HepG2 (cell line): ENCODE measurements around the gene SOST. TPM values are rescaled to one million over a fixed set of nuclear protein-coding genes. Genes with fewer than 3 reads are reported as not detected.

ENCODE experiments used
- CAMTA2 ChIP-seq: sonication (generic); formaldehyde crosslinking; IDR thresholded peaks from 2 replicates; pipeline ENCODE4 v1.4.0; 2020; ENCODE audit warnings: mild to moderate bottlenecking, missing genetic modification reagents, borderline replicate concordance
- HIVEP1 ChIP-seq: sonication (generic); formaldehyde crosslinking; IDR thresholded peaks from 2 replicates; pipeline ENCODE4 v1.4.0; 2020; ENCODE audit warnings: mild to moderate bottlenecking, missing genetic modification reagents
- KAT8 ChIP-seq: IDR thresholded peaks from 2 replicates; pipeline ENCODE4 v1.6.1; 2016; ENCODE audit warnings: missing genetic modification reagents, missing compliant biosample characterization
- KLF12 ChIP-seq: sonication (generic); formaldehyde crosslinking; IDR thresholded peaks from 2 replicates; pipeline ENCODE4 v1.4.0; 2020; ENCODE audit warnings: missing genetic modification reagents, borderline replicate concordance
- MZF1 ChIP-seq: sonication (generic); formaldehyde crosslinking; IDR thresholded peaks from 2 replicates; pipeline ENCODE4 v1.8.1; 2023; ENCODE audit warnings: mild to moderate bottlenecking, missing genetic modification reagents, borderline replicate concordance
- NKX3-1 ChIP-seq: sonication (generic); formaldehyde crosslinking; IDR thresholded peaks from 2 replicates; pipeline ENCODE4 v1.5.0; 2020; ENCODE audit warnings: missing genetic modification reagents
- POLR2AphosphoS5 ChIP-seq: IDR thresholded peaks from 2 replicates; pipeline ENCODE4 v1.6.1; 2012; ENCODE audit warnings: low read depth, low read length
- RAD51 ChIP-seq: fragments of 450-650 bp; IDR thresholded peaks from 2 replicates; pipeline ENCODE4 v1.6.1; 2016; ENCODE audit warnings: borderline replicate concordance
- RBM22 ChIP-seq: fragments of 200-400 bp; formaldehyde crosslinking; optimal IDR thresholded peaks from 2 replicates; pipeline ENCODE3; 2017; ENCODE audit warnings: mild to moderate bottlenecking, low read length, moderate library complexity
- SMC3 ChIP-seq: IDR thresholded peaks from 2 replicates; pipeline ENCODE4 v1.6.1; 2011; ENCODE audit warnings: low read length, improper control_type of control experiment
- TCF7 ChIP-seq: sonication (generic); IDR thresholded peaks from 2 replicates; pipeline ENCODE4 v1.6.1; 2016; ENCODE audit warnings: antibody characterized with exemption, low read depth
- TGIF2 ChIP-seq: IDR thresholded peaks from 2 replicates; pipeline ENCODE4 v1.6.1; 2016; ENCODE audit warnings: control low read depth, missing compliant biosample characterization
- TSC22D2 ChIP-seq: sonication (generic); formaldehyde crosslinking; IDR thresholded peaks from 2 replicates; pipeline ENCODE4 v1.5.1; 2020; ENCODE audit warnings: missing genetic modification reagents, mild to moderate bottlenecking, borderline replicate concordance
- ZBTB7B ChIP-seq: sonication (generic); formaldehyde crosslinking; IDR thresholded peaks from 2 replicates; pipeline ENCODE4 v1.4.0; 2020; ENCODE audit warnings: missing genetic modification reagents
- ZFAT ChIP-seq: sonication (generic); formaldehyde crosslinking; conservative IDR thresholded peaks from 2 replicates; pipeline ENCODE4 v1.8.1; 2023; ENCODE audit warnings: missing genetic modification reagents, inconsistent platforms
- ZNF10 ChIP-seq: sonication (generic); formaldehyde crosslinking; IDR thresholded peaks from 2 replicates; pipeline ENCODE4 v1.4.0; 2020; ENCODE audit warnings: mild to moderate bottlenecking, low read depth, missing genetic modification reagents, borderline replicate concordance
- ZNF335 ChIP-seq: sonication (generic); formaldehyde crosslinking; IDR thresholded peaks from 2 replicates; pipeline ENCODE4 v1.4.0; 2020; ENCODE audit warnings: missing genetic modification reagents
- ZNF441 ChIP-seq: sonication (generic); formaldehyde crosslinking; IDR thresholded peaks from 2 replicates; pipeline ENCODE4 v1.7.0; 2021; ENCODE audit warnings: missing genetic modification reagents, borderline replicate concordance
- ZNF510 ChIP-seq: sonication (generic); formaldehyde crosslinking; IDR thresholded peaks from 2 replicates; pipeline ENCODE4 v1.4.0; 2020; ENCODE audit warnings: low read depth, mild to moderate bottlenecking, missing genetic modification reagents
- ZNF780A ChIP-seq: sonication (generic); formaldehyde crosslinking; IDR thresholded peaks from 2 replicates; pipeline ENCODE4 v1.8.0; 2022; ENCODE audit warnings: mild to moderate bottlenecking, missing genetic modification reagents, moderate library complexity
- ZNF782 ChIP-seq: sonication (generic); formaldehyde crosslinking; IDR thresholded peaks from 2 replicates; pipeline ENCODE4 v1.4.0; 2020; ENCODE audit warnings: missing genetic modification reagents, mild to moderate bottlenecking, borderline replicate concordance
- ZNF788 ChIP-seq: sonication (generic); formaldehyde crosslinking; IDR thresholded peaks from 2 replicates; pipeline ENCODE4 v1.5.0; 2020; ENCODE audit warnings: mild to moderate bottlenecking, missing genetic modification reagents, borderline replicate concordance
- polyA plus RNA-seq, 8 experiments: library from polyadenylated mRNA; depleted of rRNA in 3 of 8; stranded (reverse) in 7 of 8; unstranded in 1 of 8; fragments of >200 nt; fragmentation: Illumina TruSeq in 4 of 8; extraction: Trizol in 4 of 8; gene quantifications; 2 replicates each; pipeline versions ENCODE4 v1.2.1 to v1.2.3, GENCODE V29; 2011 to 2016; ENCODE audit warnings: low read depth in 4 of 8, missing spikeins in 1 of 8, mixed read lengths in 1 of 8; ENCODE audit not compliant: insufficient read depth in 1 of 8
- total RNA-seq, 5 experiments: library from RNA; depleted of rRNA; stranded (reverse); fragments of >200 nt; fragmentation: Illumina TruSeq; extraction: Trizol; gene quantifications; 2 replicates each; pipeline ENCODE4 v1.2.3, GENCODE V29; 2016; ENCODE audit warnings: low read depth in 1 of 5
- TF ChIP-seq, protein P1 (sequence below): sonication (generic); formaldehyde crosslinking; IDR thresholded peaks from 2 replicates; pipeline ENCODE4 v1.5.1; 2020; ENCODE audit warnings: mild to moderate bottlenecking, missing genetic modification reagents, borderline replicate concordance
- TF ChIP-seq, protein P2 (sequence below): IDR thresholded peaks from 2 replicates; pipeline ENCODE4 v1.6.1; 2016; ENCODE audit warnings: low read depth, borderline replicate concordance
- TF ChIP-seq, protein P3 (sequence below): sonication (generic); formaldehyde crosslinking; IDR thresholded peaks from 2 replicates; pipeline ENCODE4 v1.4.0; 2020; ENCODE audit warnings: low read depth, missing genetic modification reagents
- TF ChIP-seq, protein P4 (sequence below): sonication (generic); formaldehyde crosslinking; IDR thresholded peaks from 2 replicates; pipeline ENCODE4 v1.8.1; 2022; ENCODE audit warnings: mild to moderate bottlenecking, missing genetic modification reagents

The SOST gene
- total and polyA plus RNA-seq, 2 of the 13 experiments (the other 11 are each of a cell fraction or from before 2014, with no cell fraction given) = not detected

DNA sequence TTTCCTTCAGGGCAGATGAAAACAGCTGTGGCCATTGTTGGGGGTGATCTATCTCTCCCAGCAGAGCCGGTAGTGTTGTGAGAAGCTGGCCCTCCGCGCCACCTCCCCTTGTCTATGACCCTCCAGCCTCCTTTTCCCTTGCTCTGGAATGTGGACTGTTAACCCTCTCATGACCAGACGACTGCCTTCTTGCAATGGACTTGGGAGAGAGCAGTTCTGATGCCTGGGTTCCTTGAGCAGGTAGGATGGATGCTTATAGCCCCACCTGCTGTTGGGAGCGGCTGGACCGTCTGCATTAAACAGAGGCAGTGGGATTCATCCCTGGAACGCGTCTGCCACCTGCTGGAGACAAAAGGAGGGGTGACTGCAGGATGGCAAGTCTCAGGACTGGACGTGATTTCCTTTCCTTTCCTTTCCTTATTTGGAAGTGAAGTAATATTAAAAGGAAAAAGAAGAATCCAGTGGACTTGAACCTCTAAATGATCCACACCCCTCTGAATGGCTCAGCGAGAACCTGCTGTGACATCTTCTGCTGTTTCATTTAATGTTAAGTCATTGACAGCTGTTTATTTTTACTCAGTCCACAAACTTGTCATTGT is 1.8 kb upstream of the SOST start (continued):
- TF ChIP-seq ZNF788 (CRISPR knock-in tag) (peak; percentile 72; the same call in 1 of the 2 replicates), SMC3 (peak; percentile 100), TGIF2 (CRISPR knock-in tag) (peak; percentile 76), ZNF780A (CRISPR knock-in tag) (no peak), ZNF510 (CRISPR knock-in tag) (peak; percentile 55; the same call in 1 of the 2 replicates), KLF12 (no peak), HIVEP1 (CRISPR knock-in tag) (no peak), ZNF441 (no peak), ZNF10 (CRISPR knock-in tag) (no peak), ZBTB7B (CRISPR knock-in tag) (no peak), MZF1 (0 out of 2 replicates have a peak, but pooled peaks have one; percentile 64), TSC22D2 (CRISPR knock-in tag) (0 out of 2 replicates have a peak, but pooled peaks have one; percentile 40), CAMTA2 (CRISPR knock-in tag) (no peak), KAT8 (CRISPR knock-in tag) (peak; percentile 69), ZFAT (CRISPR knock-in tag) (no peak), ZNF335 (0 out of 2 replicates have a peak, but pooled peaks have one; percentile 40), RBM22 (peak; percentile 57), NKX3-1 (no peak), POLR2AphosphoS5 (no peak), RAD51 (no peak), ZNF782 (no peak), TCF7 (no peak)
- TF ChIP-seq, protein P1, sequence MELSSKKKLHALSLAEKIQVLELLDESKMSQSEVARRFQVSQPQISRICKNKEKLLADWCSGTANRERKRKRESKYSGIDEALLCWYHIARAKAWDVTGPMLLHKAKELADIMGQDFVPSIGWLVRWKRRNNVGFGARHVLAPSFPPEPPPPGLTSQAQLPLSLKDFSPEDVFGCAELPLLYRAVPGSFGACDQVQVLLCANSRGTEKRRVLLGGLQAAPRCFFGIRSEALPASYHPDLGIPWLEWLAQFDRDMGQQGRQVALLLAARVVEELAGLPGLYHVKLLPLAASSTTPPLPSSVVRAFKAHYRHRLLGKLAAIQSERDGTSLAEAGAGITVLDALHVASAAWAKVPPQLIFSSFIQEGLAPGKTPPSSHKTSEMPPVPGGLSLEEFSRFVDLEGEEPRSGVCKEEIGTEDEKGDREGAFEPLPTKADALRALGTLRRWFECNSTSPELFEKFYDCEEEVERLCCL (CRISPR knock-in tag) = no peak
- TF ChIP-seq, protein P2, sequence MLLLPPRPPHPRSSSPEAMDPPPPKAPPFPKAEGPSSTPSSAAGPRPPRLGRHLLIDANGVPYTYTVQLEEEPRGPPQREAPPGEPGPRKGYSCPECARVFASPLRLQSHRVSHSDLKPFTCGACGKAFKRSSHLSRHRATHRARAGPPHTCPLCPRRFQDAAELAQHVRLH = peak; percentile 83; the same call in 1 of the 2 replicates
- TF ChIP-seq, protein P3, sequence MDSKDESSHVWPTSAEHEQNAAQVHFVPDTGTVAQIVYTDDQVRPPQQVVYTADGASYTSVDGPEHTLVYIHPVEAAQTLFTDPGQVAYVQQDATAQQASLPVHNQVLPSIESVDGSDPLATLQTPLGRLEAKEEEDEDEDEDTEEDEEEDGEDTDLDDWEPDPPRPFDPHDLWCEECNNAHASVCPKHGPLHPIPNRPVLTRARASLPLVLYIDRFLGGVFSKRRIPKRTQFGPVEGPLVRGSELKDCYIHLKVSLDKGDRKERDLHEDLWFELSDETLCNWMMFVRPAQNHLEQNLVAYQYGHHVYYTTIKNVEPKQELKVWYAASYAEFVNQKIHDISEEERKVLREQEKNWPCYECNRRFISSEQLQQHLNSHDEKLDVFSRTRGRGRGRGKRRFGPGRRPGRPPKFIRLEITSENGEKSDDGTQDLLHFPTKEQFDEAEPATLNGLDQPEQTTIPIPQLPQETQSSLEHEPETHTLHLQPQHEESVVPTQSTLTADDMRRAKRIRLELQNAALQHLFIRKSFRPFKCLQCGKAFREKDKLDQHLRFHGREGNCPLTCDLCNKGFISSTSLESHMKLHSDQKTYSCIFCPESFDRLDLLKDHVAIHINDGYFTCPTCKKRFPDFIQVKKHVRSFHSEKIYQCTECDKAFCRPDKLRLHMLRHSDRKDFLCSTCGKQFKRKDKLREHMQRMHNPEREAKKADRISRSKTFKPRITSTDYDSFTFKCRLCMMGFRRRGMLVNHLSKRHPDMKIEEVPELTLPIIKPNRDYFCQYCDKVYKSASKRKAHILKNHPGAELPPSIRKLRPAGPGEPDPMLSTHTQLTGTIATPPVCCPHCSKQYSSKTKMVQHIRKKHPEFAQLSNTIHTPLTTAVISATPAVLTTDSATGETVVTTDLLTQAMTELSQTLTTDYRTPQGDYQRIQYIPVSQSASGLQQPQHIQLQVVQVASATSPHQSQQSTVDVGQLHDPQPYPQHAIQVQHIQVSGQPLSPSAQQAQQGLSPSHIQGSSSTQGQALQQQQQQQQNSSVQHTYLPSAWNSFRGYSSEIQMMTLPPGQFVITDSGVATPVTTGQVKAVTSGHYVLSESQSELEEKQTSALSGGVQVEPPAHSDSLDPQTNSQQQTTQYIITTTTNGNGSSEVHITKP (CRISPR knock-in tag) = no peak
- TF ChIP-seq, protein P4, sequence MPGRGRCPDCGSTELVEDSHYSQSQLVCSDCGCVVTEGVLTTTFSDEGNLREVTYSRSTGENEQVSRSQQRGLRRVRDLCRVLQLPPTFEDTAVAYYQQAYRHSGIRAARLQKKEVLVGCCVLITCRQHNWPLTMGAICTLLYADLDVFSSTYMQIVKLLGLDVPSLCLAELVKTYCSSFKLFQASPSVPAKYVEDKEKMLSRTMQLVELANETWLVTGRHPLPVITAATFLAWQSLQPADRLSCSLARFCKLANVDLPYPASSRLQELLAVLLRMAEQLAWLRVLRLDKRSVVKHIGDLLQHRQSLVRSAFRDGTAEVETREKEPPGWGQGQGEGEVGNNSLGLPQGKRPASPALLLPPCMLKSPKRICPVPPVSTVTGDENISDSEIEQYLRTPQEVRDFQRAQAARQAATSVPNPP (CRISPR knock-in tag) = no peak
